ENCODE data around the gene CEBPB.
"Not testable (repeated sequence)": the region's sequence is repeated elsewhere in the genome, so short reads cannot be mapped to it uniquely, and the experiment has no call there.

The CEBPB gene

DNA sequence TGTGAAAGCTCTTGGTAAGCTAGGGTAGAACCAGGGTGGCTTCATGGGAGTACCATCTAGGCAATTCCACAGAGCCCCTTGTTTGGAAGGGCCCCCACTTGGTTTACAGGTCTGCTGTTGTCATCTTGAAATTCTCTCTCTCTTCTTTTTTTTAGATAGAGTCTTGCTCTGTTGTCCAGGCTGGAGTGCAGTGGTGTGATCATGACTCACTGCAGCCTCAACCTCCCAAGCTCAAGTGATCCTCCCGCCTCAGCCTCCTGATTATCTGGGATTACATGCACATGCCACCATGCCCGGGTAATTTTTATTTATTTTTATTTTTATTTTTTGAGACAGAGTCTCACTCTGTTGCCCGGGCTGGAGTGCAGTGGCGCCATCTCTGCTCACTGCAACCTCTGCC is 18.2 kb downstream of the CEBPB start:
- H3K4me3 Mint-ChIP-seq; H3K27ac Mint-ChIP-seq; H3K36me3 Mint-ChIP-seq; H3K9me3 Mint-ChIP-seq (ENCODE audit: low read depth); H3K27me3 Mint-ChIP-seq: not testable (repeated sequence)
- peaks cover 16% of the 10 kb centered on the region for H3K4me1 Mint-ChIP-seq (ENCODE audit: low read depth)

DNA sequence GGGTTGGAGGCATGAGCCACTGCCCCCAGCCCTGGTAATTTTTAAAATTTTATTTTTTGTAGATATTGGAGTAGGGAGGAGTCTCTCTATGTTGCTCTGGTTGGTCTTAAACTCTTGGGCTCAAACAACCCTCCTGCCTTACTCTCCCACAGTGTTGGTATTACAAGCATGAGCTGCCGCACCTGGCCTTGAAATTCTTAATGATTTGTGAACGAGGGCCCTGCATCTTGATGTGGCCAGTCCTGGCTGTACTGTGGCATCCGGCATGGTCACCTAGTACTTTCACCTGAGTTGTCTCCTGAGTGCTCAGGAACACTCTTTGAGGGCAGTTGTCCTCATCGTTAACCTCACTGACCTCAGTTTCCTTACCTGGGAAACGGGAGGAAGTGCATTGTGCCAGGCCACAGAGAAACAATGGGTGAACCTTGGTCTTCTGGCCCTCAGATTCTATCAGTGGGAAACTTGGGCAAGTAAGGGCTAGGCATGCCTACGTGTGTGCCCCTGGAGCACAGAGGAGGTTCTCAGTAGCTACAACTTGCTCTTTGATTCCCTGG is 19.5 kb downstream of the CEBPB start:
- no peaks in the 10 kb centered on the region for H3K9me3 Mint-ChIP-seq (ENCODE audit: low read depth)

GRCh38 chr20:50211091-50211490 is 20.5 kb downstream of the CEBPB start:
- no peaks in the 10 kb centered on the region for H3K9me3 Mint-ChIP-seq (ENCODE audit: low read depth)
- peaks cover 16% of the 10 kb centered on the region for H3K4me1 Mint-ChIP-seq (ENCODE audit: low read depth)
- H3K4me3 Mint-ChIP-seq = no peak overlapping the region
- H3K27me3 Mint-ChIP-seq = peaks cover 3% of the 10 kb centered on the region
- H3K36me3 Mint-ChIP-seq = no peaks in the 10 kb centered on the region
- no peak overlapping the region for H3K27ac Mint-ChIP-seq

More for the DNA sequence above, 19.5 kb downstream of the CEBPB start:
- Mint-ChIP-seq H3K4me1 (ENCODE audit: low read depth) (peaks cover 16% of the 10 kb centered on the region), H3K27ac (no peak overlapping the region), H3K27me3 (peaks cover 3% of the 10 kb centered on the region), H3K4me3 (no peak overlapping the region), H3K36me3 (no peaks in the 10 kb centered on the region)

DNA sequence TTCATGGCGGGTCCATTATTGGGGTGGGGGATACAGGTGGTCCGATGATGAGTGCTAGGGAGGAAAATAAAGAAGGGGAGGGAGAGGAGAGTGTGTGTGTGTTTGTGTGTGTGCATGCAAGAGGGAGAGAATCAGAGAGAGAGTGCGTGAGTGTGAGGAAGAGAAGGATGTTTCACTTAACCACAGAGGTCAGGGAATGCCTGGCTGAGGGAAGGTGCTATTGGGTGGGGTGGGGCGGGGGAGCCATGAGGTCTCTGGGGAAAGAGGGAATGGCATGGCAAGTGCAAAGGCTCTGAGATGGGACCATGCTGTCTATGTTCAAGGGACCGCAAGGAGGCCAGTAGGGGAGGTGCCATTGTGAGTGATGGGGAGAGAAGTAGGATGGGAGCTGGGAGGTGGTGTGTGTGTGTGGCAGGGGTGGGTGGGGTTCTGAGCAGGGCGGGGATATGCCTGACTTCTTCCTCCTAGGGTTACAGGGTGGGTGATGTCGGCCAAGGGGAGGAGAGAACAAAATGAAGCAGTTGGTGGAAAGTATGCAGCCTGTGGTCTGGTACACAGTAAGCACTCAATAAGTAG is 23.0 kb downstream of the CEBPB start:
- peaks cover 16% of the 10 kb centered on the region for H3K4me1 Mint-ChIP-seq (ENCODE audit: low read depth)
- H3K36me3 Mint-ChIP-seq = no peaks in the 10 kb centered on the region
- no peaks in the 10 kb centered on the region for H3K9me3 Mint-ChIP-seq (ENCODE audit: low read depth)
- no peak overlapping the region for H3K27ac Mint-ChIP-seq
- H3K27me3 Mint-ChIP-seq = peaks cover 3% of the 10 kb centered on the region
- H3K4me3 Mint-ChIP-seq = no peak overlapping the region

- no peaks in the 10 kb centered on the region for H3K36me3 Mint-ChIP-seq
- H3K4me3 Mint-ChIP-seq = no peak overlapping the region
- peaks cover 16% of the 10 kb centered on the region for H3K4me1 Mint-ChIP-seq (ENCODE audit: low read depth)
- no peak overlapping the region for H3K27ac Mint-ChIP-seq
- H3K9me3 Mint-ChIP-seq (ENCODE audit: low read depth) = no peaks in the 10 kb centered on the region
- peaks cover 3% of the 10 kb centered on the region for H3K27me3 Mint-ChIP-seq
Observed at GRCh38 chr20:50214226-50215024, 23.8 kb downstream of the CEBPB start.

- no peak overlapping the region for H3K4me3 Mint-ChIP-seq
- H3K4me1 Mint-ChIP-seq (ENCODE audit: low read depth) = peaks cover 16% of the 10 kb centered on the region
- peaks cover 3% of the 10 kb centered on the region for H3K27me3 Mint-ChIP-seq
- H3K9me3 Mint-ChIP-seq (ENCODE audit: low read depth) = no peaks in the 10 kb centered on the region
- no peak overlapping the region for H3K27ac Mint-ChIP-seq
- no peaks in the 10 kb centered on the region for H3K36me3 Mint-ChIP-seq
Observed at GRCh38 chr20:50215101-50215690, 24.6 kb downstream of the CEBPB start.

DNA sequence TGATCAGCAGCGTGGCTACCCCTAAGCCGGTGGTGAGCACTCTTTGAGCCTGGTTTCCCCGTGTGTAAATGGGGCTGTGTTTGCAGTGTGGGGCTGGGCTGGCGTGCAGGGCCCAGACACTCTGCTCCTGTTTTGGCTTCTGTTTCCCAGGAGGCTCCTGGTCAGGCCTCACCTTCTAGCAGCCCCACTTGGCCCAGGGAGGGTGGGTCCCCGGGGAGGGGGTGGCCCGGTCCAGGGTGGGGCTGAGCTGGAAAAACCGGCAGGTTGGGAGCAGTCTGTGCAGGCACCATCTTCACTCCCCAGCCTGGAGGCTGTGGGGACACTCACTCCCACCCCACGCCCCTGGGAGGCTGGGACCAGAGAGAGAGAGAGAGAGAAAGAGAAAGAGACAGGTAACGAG is 25.3 kb downstream of the CEBPB start:
- peaks cover 13% of the 10 kb centered on the region for H3K4me1 Mint-ChIP-seq (ENCODE audit: low read depth)
- no peak overlapping the region for H3K4me3 Mint-ChIP-seq
- H3K36me3 Mint-ChIP-seq = no peaks in the 10 kb centered on the region
- H3K9me3 Mint-ChIP-seq (ENCODE audit: low read depth) = no peaks in the 10 kb centered on the region
- H3K27ac Mint-ChIP-seq = no peak overlapping the region
- peaks cover 3% of the 10 kb centered on the region for H3K27me3 Mint-ChIP-seq

DNA sequence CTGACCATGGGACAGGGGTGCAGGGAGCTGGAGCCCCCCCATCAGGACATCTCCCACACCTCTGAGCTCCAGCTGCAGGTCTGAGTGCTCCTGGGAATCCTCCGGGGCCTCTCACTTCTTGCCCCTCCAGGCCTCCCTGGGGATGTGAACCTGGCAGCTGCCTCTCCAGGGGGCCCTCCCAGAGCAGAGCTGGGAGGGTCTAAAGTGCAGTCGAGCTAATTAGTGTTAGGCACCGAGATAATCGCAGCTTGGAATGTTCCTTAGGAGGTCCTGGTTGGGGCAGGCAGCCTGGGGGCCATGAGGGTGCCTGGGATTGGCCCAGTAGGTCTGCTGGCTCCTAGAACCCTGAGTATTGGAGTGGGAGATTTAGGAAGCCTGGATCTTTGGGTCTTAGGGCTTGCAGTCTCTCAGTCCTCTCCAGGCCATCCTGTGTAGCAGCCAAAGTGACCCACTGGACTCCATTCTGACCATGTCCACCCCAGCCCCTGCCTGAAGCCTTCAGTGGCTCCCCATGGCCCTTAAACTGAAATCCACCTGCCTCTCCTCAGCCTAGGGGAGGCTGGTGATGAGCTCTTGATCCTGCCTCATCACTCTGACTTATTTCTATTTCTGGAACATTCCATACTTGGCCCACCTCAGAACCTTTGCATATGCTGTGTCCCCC is 26.0 kb downstream of the CEBPB start:
- H3K27me3 Mint-ChIP-seq = peaks cover 3% of the 10 kb centered on the region
- H3K27ac Mint-ChIP-seq = no peak overlapping the region

GRCh38 chr20:50217207-50217949 is 26.7 kb downstream of the CEBPB start:
- peaks cover 3% of the 10 kb centered on the region for H3K27me3 Mint-ChIP-seq
- H3K36me3 Mint-ChIP-seq = no peaks in the 10 kb centered on the region
- no peak overlapping the region for H3K4me3 Mint-ChIP-seq
- no peaks in the 10 kb centered on the region for H3K9me3 Mint-ChIP-seq (ENCODE audit: low read depth)
- H3K4me1 Mint-ChIP-seq (ENCODE audit: low read depth) = peaks cover 3% of the 10 kb centered on the region
- H3K27ac Mint-ChIP-seq = no peak overlapping the region

More for the DNA sequence above, 26.0 kb downstream of the CEBPB start:
- H3K4me3 Mint-ChIP-seq = no peak overlapping the region
- H3K9me3 Mint-ChIP-seq (ENCODE audit: low read depth) = no peaks in the 10 kb centered on the region
- H3K4me1 Mint-ChIP-seq (ENCODE audit: low read depth) = peaks cover 7% of the 10 kb centered on the region
- no peaks in the 10 kb centered on the region for H3K36me3 Mint-ChIP-seq

DNA sequence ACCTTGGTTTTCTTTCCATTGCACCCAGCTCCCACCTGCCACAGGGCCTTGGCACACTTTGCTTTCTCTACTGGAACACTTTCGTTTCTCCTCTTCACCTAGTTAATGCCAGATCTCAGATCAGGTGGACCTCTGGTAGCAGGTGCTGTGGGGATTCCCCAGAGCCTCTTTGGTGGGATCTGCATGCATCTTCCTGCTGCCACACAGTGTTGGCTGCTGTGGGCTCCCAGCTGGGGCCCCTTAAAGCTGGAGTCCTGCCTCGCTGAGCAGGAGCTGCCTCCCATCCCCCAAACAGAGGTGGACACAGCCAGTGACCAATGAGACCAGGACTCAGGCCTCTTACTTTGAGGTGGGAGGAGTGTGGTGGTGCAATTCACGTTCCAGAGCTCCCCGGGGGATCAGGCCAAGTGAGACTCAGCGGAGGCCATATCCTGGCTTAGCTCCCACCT is 28.4 kb downstream of the CEBPB start:
- H3K36me3 Mint-ChIP-seq = no peaks in the 10 kb centered on the region
- H3K9me3 Mint-ChIP-seq (ENCODE audit: low read depth) = no peaks in the 10 kb centered on the region
- no peak overlapping the region for H3K4me3 Mint-ChIP-seq
- no peak overlapping the region for H3K27ac Mint-ChIP-seq
- H3K4me1 Mint-ChIP-seq (ENCODE audit: low read depth) = no peaks in the 10 kb centered on the region
- H3K27me3 Mint-ChIP-seq = peaks cover 2% of the 10 kb centered on the region

GRCh38 chr20:50219600-50219999 is 29.0 kb downstream of the CEBPB start:
- H3K27me3 Mint-ChIP-seq = no peaks in the 10 kb centered on the region
- H3K27ac Mint-ChIP-seq = no peak overlapping the region

GRCh38 chr20:50220093-50220893 is 29.7 kb downstream of the CEBPB start:
- H3K27ac Mint-ChIP-seq = no peak overlapping the region
- no peaks in the 10 kb centered on the region for H3K9me3 Mint-ChIP-seq (ENCODE audit: low read depth)
- H3K4me1 Mint-ChIP-seq (ENCODE audit: low read depth) = no peaks in the 10 kb centered on the region
- no peaks in the 10 kb centered on the region for H3K27me3 Mint-ChIP-seq
- H3K4me3 Mint-ChIP-seq = no peak overlapping the region
- H3K36me3 Mint-ChIP-seq = no peaks in the 10 kb centered on the region

More at GRCh38 chr20:50219600-50219999, 29.0 kb downstream of the CEBPB start:
- Mint-ChIP-seq H3K9me3 (ENCODE audit: low read depth) (no peaks in the 10 kb centered on the region), H3K4me1 (ENCODE audit: low read depth) (no peaks in the 10 kb centered on the region), H3K4me3 (no peak overlapping the region), H3K36me3 (no peaks in the 10 kb centered on the region)

DNA sequence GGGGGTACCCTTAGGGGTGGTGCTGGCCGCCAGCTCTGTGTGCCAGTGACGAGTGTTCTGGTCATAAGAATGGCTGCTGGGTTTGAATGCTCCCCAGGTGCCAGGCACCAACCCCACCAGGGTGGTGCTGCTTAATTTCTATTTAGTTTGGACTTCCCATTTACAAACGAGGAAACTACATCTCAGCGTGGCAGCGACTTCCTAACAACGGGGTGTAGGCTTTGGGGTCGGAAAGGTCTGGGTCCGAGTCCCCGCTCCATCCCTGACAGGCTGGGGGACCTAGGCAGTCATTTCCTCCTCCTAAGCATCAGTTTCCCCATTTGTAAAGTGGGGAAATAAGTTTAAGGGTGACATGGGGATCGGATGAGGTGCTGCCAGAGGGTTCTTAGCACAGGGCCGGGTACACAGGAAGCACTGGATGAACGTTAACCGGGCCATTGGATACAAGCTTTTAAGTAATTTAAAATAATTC is 30.3 kb downstream of the CEBPB start:
- no peaks in the 10 kb centered on the region for H3K36me3 Mint-ChIP-seq
- H3K4me1 Mint-ChIP-seq (ENCODE audit: low read depth) = no peaks in the 10 kb centered on the region
- H3K27ac Mint-ChIP-seq = no peak overlapping the region
- H3K4me3 Mint-ChIP-seq = no peak overlapping the region
- no peaks in the 10 kb centered on the region for H3K9me3 Mint-ChIP-seq (ENCODE audit: low read depth)
- no peaks in the 10 kb centered on the region for H3K27me3 Mint-ChIP-seq

Measured in activated naive CD8-positive, alpha-beta T cell (primary cell).